Measurements from ENCODE around the gene CERS6.

Gene CERS6

DNA sequence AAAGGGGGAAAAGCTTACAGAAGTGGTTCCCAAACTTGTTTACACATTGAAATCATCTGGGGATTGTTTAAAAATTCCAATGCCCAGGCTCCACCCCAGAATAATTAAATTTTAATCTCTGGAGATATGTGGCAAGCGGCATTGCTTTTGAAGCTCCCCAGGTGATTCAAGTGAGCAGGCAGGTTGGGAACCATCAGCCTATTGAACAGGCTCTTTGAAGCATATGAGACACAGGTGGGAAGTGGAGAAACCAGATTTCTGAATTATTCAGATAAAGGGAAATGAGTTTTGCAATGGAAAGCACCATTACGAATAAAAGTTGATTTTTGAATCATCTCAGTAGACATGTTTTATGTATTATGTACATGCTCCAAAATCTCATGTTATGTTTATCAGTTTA, 288.8 kb downstream of the CERS6 start:
- H3K4me3 ChIP-seq (ENCODE audit: low read depth, low read length), result no peak overlapping the region
- DNase-seq (ENCODE audit: low read depth), result no peak
- TF ChIP-seq, protein P1, sequence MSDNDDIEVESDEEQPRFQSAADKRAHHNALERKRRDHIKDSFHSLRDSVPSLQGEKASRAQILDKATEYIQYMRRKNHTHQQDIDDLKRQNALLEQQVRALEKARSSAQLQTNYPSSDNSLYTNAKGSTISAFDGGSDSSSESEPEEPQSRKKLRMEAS (IDR thresholded peaks at IDR 0.05; ENCODE audit: low read depth, low read length), result no peak
- TF ChIP-seq, protein P2, sequence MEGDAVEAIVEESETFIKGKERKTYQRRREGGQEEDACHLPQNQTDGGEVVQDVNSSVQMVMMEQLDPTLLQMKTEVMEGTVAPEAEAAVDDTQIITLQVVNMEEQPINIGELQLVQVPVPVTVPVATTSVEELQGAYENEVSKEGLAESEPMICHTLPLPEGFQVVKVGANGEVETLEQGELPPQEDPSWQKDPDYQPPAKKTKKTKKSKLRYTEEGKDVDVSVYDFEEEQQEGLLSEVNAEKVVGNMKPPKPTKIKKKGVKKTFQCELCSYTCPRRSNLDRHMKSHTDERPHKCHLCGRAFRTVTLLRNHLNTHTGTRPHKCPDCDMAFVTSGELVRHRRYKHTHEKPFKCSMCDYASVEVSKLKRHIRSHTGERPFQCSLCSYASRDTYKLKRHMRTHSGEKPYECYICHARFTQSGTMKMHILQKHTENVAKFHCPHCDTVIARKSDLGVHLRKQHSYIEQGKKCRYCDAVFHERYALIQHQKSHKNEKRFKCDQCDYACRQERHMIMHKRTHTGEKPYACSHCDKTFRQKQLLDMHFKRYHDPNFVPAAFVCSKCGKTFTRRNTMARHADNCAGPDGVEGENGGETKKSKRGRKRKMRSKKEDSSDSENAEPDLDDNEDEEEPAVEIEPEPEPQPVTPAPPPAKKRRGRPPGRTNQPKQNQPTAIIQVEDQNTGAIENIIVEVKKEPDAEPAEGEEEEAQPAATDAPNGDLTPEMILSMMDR (IDR thresholded peaks at IDR 0.05; ENCODE audit: low read depth, low read length), result no peak
- no peak for TF ChIP-seq POLR2A (IDR thresholded peaks at IDR 0.05; ENCODE audit: extremely low read depth, insufficient read length)
- no peak for TF ChIP-seq MYC (IDR thresholded peaks at IDR 0.05; ENCODE audit: low read depth, low read length)

DNA sequence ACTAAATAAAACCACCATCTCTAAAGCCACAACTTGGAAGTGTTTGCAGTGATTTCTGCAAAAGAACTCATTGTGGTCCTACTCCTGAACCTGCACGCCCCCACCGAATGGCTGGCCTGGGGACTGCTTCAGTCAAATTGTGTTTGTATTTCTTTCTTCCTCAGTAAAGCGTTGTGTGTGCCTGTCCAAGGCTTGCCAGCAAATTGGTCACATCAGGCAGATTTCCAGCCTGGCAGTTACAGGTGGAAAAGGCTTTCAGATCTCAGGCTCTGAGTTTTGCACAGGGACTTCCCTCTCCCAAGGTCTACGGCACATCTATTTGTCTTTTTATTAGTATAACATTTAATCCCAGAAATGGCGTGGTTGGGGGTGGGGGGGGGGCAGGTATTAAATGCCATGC, 292.4 kb downstream of the CERS6 start:
- TF ChIP-seq, protein P1 (IDR thresholded peaks at IDR 0.05; ENCODE audit: low read depth, low read length), result no peak
- TF ChIP-seq MYC (IDR thresholded peaks at IDR 0.05; ENCODE audit: low read depth, low read length) (no peak), POLR2A (IDR thresholded peaks at IDR 0.05; ENCODE audit: extremely low read depth, insufficient read length) (no peak)
- TF ChIP-seq, protein P2 (IDR thresholded peaks at IDR 0.05; ENCODE audit: low read depth, low read length), result no peak
- H3K4me3 ChIP-seq (ENCODE audit: low read depth, low read length), result no peak overlapping the region
- DNase-seq (ENCODE audit: low read depth), result no peak

GRCh38 chr2:168749297-168749696, 293.2 kb downstream of the CERS6 start:
- no peak for DNase-seq (ENCODE audit: low read depth)
- H3K4me3 ChIP-seq (ENCODE audit: low read depth, low read length), result no peak overlapping the region
- no peak for TF ChIP-seq MYC (IDR thresholded peaks at IDR 0.05; ENCODE audit: low read depth, low read length)
- no peak for TF ChIP-seq POLR2A (IDR thresholded peaks at IDR 0.05; ENCODE audit: extremely low read depth, insufficient read length)
- TF ChIP-seq, protein P1 (IDR thresholded peaks at IDR 0.05; ENCODE audit: low read depth, low read length), result no peak
- TF ChIP-seq, protein P2 (IDR thresholded peaks at IDR 0.05; ENCODE audit: low read depth, low read length), result no peak

- no peak overlapping the region for H3K4me3 ChIP-seq (ENCODE audit: low read depth, low read length)
- DNase-seq (ENCODE audit: low read depth), result no peak
- TF ChIP-seq, protein P2 (IDR thresholded peaks at IDR 0.05; ENCODE audit: low read depth, low read length), result no peak
These were observed 295.1 kb downstream of the CERS6 start for GRCh38 chr2:168751104-168751740.

DNA sequence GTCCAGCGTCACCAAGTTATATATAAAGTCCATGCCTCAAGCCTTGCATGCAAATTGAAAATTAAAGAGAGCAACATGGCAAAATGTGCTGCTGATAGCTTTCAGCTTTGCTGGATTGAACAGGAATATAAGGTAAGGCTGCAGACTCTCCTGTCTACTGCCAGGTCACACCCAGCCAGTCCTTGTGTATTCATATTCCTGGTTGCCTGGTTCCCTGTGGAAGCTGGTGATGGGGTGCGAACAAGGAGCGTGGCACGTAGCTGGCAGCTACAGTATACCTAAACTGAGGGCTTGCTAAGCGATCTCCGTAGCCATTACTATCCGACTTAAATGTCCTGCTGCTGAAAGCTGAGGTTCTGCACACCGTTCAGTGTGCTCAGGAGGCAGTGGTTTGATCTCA, 296.3 kb downstream of the CERS6 start:
- no peak overlapping the region for H3K4me3 ChIP-seq (ENCODE audit: low read depth, low read length)
- no peak for DNase-seq (ENCODE audit: low read depth)
- TF ChIP-seq, protein P1 (IDR thresholded peaks at IDR 0.05; ENCODE audit: low read depth, low read length), result no peak
- TF ChIP-seq MYC (IDR thresholded peaks at IDR 0.05; ENCODE audit: low read depth, low read length) (no peak), POLR2A (IDR thresholded peaks at IDR 0.05; ENCODE audit: extremely low read depth, insufficient read length) (no peak)
- TF ChIP-seq, protein P2 (IDR thresholded peaks at IDR 0.05; ENCODE audit: low read depth, low read length), result no peak
